ENCODE data around the gene STRADB.

Gene STRADB

GRCh38 chr2:201517094-201517493 is 65.6 kb downstream of the STRADB start:
- Histone ChIP-seq H3K4me3 (ENCODE audit: insufficient read depth, low read length, poor library complexity, severe bottlenecking) (no peak overlapping the region), H4K20me1 (ENCODE audit: low read depth, low read length) (no peaks in the 10 kb centered on the region), H3F3A (ENCODE audit: insufficient read depth) (no peaks in the 10 kb centered on the region), H3K27ac (ENCODE audit: low read depth, low read length) (no peak overlapping the region), H3K9me3 (ENCODE audit: insufficient read depth, low read length) (no peaks in the 10 kb centered on the region), H3K79me2 (ENCODE audit: insufficient read depth, low read length) (no peaks in the 10 kb centered on the region), H3K27me3 (ENCODE audit: low read length) (no peaks in the 10 kb centered on the region), H3K9me2 (replicated peaks; ENCODE audit: insufficient read depth, low read length) (no peaks in the 10 kb centered on the region; the same call in 1 of the 2 replicates), H3K4me2 (ENCODE audit: low read depth, low read length, poor library complexity, severe bottlenecking) (no peak overlapping the region), H3K36me3 (ENCODE audit: low read length) (no peaks in the 10 kb centered on the region), H2AFZ (ENCODE audit: low read depth, low read length, severe bottlenecking) (no peak overlapping the region), H3K9ac (ENCODE audit: low read length) (no peak overlapping the region)
- TF ChIP-seq CTCF (IDR thresholded peaks at IDR 0.05; ENCODE audit: insufficient read depth, low read length, poor library complexity, severe bottlenecking) (no peak), EZH2phosphoT487 (conservative IDR thresholded peaks at IDR 0.05; ENCODE audit: low read length) (no peak)

DNA sequence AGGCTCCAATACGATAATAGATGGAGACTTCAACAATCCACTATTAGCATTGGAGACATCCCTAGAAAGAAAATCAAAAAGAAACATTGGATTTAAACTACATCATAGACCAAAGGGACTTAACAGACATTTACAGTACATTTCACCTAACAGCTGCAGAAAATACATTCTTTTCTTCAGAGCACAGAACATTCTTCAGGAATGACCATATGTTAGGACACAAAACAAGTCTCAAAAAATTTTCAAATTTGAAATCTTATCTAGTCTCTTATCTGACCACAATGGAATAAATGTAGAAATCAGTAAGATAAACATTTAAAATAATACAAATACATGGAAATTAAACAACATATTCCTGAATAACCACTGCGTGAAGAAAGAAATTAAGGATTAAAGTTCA is 68.7 kb downstream of the STRADB start:
- no peaks in the 10 kb centered on the region for H3K36me3 ChIP-seq (ENCODE audit: low read length)
- peaks cover 5% of the 10 kb centered on the region; the same call in 1 of the 2 replicates for H3K9me3 ChIP-seq (ENCODE audit: insufficient read depth, low read length)
- no peaks in the 10 kb centered on the region; the same call in 1 of the 2 replicates for H3K9me2 ChIP-seq (replicated peaks; ENCODE audit: insufficient read depth, low read length)
- no peaks in the 10 kb centered on the region for H4K20me1 ChIP-seq (ENCODE audit: low read depth, low read length)
- H3K27me3 ChIP-seq (ENCODE audit: low read length): no peaks in the 10 kb centered on the region
- no peak overlapping the region for H2AFZ ChIP-seq (ENCODE audit: low read depth, low read length, severe bottlenecking)
- TF ChIP-seq EZH2phosphoT487 (conservative IDR thresholded peaks at IDR 0.05; ENCODE audit: low read length): no peak
- TF ChIP-seq CTCF (IDR thresholded peaks at IDR 0.05; ENCODE audit: insufficient read depth, low read length, poor library complexity, severe bottlenecking): no peak
- no peaks in the 10 kb centered on the region for H3F3A ChIP-seq (ENCODE audit: insufficient read depth)
- H3K4me2 ChIP-seq (ENCODE audit: low read depth, low read length, poor library complexity, severe bottlenecking): no peak overlapping the region
- H3K27ac ChIP-seq (ENCODE audit: low read depth, low read length): no peak overlapping the region
- no peak overlapping the region for H3K9ac ChIP-seq (ENCODE audit: low read length)
- no peak overlapping the region for H3K4me3 ChIP-seq (ENCODE audit: insufficient read depth, low read length, poor library complexity, severe bottlenecking)
- no peaks in the 10 kb centered on the region for H3K79me2 ChIP-seq (ENCODE audit: insufficient read depth, low read length)

DNA sequence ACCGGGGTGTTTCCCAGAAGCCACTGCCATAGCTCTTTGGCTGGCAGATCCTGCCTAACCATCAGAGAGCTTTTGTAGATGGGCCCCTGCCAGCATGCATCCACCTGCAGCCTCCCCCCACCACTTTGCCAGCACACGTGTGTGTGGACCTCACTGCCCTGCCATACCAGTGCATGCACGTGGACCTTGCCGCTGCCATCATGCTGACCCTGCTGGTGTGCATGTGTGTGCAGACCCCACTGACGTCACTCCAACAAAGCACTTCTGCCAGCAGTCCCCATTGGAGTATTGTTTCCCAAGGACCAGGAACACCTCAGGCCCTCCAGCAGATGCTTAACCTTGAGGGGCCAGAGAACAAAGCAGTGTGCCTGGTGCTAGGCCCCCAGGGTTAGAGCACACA is 71.4 kb downstream of the STRADB start:
- Histone ChIP-seq H3K4me3 (ENCODE audit: insufficient read depth, low read length, poor library complexity, severe bottlenecking) (no peak overlapping the region), H3K9me2 (replicated peaks; ENCODE audit: insufficient read depth, low read length) (no peaks in the 10 kb centered on the region; the same call in 1 of the 2 replicates), H3K27me3 (ENCODE audit: low read length) (no peaks in the 10 kb centered on the region), H3K27ac (ENCODE audit: low read depth, low read length) (no peak overlapping the region), H3K79me2 (ENCODE audit: insufficient read depth, low read length) (no peaks in the 10 kb centered on the region), H4K20me1 (ENCODE audit: low read depth, low read length) (no peaks in the 10 kb centered on the region), H3F3A (ENCODE audit: insufficient read depth) (no peaks in the 10 kb centered on the region), H3K36me3 (ENCODE audit: low read length) (no peaks in the 10 kb centered on the region), H3K9ac (ENCODE audit: low read length) (no peak overlapping the region), H2AFZ (ENCODE audit: low read depth, low read length, severe bottlenecking) (no peak overlapping the region), H3K9me3 (ENCODE audit: insufficient read depth, low read length) (peaks cover 5% of the 10 kb centered on the region; the same call in 1 of the 2 replicates), H3K4me2 (ENCODE audit: low read depth, low read length, poor library complexity, severe bottlenecking) (no peak overlapping the region)
- TF ChIP-seq EZH2phosphoT487 (conservative IDR thresholded peaks at IDR 0.05; ENCODE audit: low read length): no peak
- no peak for TF ChIP-seq CTCF (IDR thresholded peaks at IDR 0.05; ENCODE audit: insufficient read depth, low read length, poor library complexity, severe bottlenecking)

All from SU-DHL-6 (cell line).